NCI-H524 (cell line): ENCODE data around the gene TRIP13.

Experiments used
- DNase-seq, 2 experiments: peaks; one replicate each; lab custom pipeline; 2025; lab: John Stamatoyannopoulos, UW

TRIP13 gene

DNA sequence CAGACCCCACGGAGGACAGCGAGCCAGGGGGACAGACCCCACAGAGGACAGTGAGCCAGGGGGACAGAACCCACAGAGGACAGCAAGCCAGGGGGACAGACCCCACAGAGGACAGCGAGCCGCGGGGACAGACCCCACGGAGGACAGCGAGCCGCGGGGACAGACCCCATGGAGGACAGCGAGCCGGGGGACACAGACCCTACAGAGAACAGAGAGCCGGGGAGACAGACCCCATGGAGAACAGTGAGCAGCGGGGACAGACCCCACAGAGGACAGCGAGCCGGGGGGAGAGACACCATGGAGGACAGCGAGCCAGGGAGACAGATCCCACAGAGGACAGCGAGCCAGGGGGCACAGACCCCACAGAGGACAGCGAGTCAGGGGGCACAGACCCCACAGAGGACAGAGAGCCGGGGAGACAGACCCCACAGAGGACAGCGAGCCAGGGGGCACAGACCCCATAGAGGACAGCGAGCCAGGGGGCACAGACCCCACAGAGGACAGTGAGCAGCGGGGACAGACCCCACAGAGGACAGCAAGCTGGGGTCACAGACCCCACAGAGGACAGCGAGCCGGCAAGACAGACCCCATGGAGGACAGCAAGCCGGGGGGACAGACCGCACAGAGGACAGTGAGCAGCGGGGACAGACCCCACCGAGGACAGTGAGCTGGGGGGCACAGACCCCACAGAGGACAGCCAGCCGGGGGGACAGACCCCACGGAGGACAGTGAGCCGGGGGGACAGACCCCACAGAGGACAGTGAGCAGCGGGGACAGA lies 37.5 kb upstream of the TRIP13 start:
- DNase-seq: no peak

DNA sequence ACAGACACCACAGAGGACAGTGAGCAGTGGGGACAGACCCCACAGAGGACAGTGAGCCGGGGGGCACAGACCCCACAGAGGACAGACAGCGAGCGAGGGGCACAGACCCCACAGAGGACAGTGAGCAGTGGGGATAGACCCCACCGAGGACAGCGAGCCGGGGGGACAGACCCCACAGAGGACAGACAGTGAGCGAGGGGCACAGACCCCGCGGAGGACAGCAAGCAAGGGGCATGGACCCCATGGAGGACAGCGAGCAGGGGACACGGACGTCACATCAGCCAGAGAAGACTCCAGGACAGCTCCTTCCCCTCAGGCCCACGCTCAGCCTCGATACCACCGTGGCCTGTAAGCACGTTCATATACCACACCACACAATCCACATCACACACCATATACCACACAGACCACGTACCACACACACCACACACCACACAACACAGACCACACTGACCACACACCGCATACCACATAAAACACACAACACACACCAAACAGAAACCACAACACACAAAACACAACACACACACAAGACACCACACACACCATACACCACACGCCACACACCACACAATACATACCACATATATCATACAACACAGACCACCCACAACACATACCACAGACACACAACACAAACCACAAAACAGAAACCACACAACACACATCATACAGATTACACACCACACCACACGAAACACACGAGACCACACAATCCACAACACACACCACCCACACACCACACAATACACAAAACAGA lies 36.7 kb upstream of the TRIP13 start:
- DNase-seq: peak in 1 of 2 experiments; percentile 24

DNA sequence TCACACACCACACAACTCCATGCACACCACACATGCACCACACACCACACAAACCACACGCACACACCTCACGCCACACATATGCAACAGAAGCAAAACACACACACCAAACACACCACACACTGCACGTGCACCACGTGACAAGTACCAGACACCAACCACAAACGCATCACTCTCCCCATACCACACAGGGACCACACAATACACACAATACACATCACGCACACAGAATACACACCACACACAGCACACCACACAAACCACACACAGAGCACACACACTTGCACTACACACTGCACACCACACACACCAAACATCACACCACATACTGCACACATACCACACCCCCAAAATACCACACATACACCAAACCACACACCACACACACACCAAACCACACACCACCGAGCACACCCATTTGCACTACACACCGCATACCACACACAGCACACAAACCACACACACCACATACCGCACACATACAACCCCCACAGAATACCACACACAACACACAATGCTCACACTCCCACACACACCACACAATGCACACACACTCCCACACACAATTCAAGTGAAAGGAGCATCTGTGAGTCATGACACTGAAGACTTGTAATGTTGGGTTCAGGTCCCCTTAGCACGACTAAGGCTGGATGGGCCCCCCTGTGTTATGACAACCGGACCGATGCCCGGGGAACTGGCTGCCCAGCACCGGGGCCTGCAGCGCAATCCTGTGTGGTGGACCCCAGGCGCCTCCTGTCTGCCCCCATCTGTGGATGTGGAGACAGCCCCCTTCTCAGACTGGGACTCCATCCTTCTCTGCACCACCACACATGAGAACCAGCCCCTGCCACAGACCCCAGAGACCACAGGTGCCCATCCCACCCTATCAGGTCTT lies 35.9 kb upstream of the TRIP13 start:
- DNase-seq: no peak

DNA sequence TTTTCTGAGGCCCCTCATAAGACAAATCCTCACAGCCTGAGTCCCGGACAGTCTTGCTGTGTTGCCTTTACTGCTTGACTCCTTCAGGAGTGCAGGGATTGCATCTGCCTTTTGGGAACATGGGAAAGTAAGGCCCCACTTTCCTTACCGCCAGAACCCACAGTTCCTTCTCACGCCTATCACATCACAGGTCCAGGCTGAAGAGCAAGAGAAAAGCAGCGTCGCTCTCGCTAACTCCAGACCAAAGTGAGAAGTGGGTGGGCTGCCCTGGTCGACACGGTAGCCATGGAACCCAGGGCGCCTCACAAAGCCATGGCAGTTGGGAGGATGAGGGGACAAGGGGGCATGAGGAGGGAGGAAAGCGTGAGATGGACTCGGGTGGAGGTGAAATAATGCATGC lies 34.0 kb upstream of the TRIP13 start:
- no peak for DNase-seq

DNA sequence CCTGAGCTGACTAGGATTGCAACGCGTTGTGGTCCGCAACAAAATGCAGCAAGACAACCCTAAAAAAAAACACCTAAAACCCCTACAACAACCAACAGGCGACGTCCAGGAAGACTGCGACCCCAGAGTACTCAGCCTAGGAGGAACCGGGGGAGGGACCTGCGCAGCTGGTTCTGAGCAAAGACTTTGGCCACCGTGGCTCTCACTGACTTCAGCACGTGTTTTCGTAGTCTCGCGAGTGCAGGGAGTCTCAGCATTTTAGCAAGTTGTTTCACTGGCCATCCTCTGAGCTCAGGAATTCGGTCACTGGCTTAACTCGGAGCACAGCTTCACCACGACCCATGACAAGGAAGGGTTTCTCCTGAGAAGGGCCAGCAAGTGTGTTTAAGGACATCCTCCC lies 33.3 kb upstream of the TRIP13 start:
- no peak for DNase-seq

DNA sequence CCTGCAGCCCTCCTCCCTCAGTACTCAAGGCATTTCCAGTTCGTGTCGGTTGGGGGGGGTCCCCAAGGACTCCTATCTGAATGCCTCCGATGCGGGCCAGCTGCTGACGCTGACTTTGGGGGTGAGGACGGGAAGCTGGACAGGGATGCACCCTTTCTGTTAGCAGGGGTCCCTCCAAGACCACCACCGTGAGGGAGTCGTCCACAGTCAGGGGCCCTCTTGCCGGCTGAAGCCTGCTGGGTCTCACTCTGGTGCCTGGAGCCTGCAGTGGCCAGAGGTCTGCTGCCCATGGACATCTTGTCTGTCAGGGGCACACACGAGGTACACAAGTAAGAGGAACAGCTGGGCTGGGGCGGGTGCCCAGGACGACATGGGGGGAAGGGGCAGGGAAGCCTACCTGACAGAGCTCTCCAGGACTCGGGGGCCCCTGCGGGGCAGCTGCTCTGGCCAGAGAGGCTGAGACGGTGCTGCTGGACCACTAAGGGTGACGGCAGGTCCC lies 32.8 kb upstream of the TRIP13 start:
- no peak for DNase-seq

DNA sequence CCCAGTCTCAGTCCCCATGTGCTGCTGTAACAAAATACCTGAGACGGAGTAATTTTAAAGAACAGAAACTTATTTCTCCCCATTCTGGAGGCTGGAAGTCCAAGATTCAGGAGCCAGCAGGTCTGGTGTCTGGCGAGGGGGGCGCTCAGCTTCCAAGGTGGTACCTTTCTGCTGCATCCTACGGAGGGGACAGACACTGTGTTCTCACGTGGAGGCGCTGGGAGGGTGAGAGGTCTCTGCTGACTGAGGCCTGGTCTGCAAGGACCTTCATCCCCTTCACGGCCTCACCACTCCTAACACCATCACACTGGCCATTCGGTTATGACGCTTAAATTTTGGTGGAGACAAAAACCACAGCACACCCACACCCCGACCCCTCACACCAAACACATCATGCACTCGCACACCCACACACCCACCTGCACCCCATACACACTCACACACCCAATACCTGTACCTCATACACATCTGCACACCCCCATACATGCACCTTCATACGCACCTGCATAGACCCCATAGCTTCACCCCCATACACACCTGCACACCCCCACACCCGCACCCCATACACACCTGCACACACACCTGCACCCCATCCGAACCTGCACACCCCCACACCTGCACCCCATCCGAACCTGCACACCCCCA lies 32.1 kb upstream of the TRIP13 start:
- no peak for DNase-seq

DNA sequence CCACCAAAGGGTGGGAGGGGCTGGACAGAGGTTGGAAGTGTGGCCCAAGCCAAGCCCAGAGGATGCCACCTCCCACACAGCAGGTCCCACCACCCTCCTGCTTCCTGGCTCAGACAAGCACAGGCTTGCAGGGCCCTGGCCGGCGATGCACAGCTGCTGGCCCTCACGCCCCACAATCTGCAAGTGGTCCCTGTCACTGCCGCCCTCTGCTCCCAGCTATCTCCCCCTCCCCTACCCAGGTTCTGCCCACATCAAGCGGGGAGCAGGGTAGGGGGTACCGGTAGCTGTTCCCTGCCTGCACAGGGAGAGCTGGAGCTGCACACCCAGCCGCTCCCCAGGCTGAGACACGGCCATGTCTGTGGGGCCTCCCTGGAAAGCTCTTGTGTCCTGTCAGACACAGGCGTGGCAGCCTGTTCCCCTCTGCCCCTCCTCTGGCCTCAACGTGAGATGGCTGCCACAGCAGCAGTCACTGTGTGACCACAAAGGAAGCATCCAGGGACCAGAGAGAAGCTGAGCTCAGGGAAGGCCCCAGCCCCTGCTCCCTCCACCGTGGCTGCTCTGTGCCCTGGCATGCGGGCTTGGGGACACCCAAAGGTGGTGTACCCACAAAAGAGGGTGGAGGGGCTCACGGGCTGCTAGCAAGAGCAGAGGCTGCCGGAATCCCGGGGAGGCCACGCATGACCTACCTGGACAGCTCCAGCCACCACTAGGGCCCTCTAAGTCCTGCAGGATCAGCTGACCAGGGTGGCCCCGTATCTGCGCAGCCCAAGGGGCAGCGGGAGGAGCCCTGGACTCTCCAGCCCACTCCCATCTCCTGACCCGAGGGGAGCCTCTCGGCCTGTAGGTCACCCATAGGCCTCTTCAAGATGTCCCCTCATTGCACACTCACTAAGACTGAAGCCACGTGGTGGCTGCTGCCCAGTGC lies 31.0 kb upstream of the TRIP13 start:
- no peak for DNase-seq

DNA sequence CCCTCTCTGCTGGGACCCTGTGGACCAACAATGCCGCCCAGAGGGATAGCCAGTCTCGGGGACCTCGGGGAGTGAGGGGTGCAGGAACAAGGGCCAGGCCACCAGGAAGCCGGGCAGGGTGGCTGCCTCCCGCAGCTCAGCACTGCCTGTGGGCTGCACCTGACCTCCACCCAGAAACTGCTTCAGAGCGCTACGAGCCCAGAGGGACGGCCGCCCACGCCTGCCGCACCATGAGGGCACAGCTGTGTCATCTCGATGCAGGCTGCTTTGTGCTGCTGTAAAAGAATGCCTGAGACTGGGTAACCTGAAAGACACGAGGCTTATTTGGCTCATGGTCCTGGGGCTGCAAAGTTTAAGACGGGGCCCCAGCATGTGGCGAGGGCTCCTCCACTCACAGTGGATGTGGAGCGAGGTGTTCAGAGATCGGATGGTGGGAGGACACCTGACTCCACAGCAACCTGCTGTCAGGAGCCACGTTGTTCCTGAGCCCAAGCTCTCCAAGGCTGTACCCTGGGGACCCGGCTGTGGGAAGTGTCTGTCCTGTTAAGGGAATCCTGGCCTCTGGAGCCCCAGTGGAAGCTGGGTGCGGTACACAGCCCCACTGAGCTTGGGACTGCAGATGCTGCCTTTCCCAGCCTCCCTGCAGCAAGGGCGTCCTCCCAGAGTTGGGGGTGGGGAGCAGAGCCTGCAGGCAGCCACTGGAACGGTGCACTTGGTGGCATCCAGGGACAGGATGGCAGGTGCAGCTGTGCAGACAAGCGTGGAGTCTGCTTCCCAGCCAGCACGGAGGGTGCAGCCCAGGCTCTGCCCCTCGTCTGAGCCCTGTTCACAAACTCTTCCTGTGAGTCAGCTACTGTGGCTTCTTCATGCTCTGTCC lies 30.1 kb upstream of the TRIP13 start:
- DNase-seq: no peak

DNA sequence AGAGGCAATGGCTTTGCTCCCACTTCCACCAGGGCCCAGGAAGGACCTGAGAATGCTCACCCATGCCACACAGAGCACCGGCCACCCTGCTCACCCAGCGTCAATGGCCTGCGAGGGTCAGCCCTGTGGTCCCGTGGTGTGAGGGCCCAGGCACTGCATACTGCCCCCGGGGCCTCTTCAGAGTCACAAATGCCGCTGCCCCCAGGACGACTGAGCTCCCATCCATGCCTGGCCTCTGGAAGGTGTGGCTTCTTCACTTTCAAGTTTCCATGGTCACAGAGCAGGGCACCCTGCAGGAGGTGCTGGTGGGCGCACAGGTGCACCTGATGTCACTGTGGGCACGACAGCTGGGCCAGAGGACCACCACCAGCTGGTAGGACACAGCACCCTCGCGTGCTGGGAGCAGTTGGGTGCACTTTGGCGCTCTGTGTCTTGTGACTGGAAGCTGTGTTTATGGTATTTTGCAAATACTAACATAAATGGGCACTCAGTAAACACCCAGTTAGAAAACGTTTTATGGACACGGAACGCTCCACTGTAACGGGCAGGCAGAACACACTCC lies 29.4 kb upstream of the TRIP13 start:
- peak; percentile 35 to 76 for DNase-seq

DNA sequence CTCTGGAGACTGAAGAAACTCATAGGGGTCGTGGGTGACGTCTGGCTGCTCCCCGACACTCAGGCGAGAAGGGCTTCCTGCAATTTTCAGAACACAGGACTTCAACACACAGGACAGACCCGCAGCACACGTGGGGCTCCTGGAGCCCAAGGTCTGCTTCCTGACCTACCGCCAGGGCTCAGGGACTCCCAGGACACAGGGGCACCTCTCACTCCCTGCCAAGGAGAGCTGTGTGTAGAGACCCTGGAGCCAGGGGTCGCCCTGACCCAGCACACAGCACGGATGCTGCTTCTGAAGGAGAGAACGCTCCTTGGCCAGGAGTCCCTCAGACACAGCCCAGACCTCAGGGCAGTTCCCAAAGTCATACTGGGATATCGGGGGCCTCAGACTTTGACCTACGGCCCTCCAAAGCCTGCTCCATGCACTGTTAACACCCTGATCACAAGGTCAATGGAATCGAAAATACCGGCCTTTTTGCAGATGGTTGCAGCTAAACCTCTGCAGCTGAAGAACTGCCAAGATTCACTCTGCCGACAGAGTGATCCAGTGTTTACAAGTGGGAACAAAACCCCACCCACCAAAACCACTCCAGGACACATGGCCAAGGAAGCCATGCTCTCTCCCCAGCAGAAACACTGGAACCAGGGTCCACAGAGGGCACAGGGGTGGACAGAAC lies 28.1 kb upstream of the TRIP13 start:
- DNase-seq: no peak

DNA sequence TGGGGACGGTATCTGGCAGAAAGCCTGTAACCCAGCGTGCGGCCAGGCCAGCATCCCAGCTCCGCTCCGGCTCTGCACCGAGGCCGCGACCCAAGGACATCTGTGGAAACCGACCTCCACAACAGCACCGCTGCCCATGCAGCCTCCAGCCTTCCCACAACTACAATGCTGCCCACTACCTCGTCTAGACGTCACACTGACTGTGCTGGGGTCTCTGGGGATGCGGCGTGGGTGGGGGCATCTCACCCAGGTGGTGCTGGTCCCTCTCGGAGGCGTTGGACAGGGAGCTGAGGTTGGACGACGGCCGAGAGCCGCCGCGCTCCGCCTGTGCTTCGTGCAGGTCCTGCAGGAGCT lies 27.5 kb upstream of the TRIP13 start:
- no peak for DNase-seq

DNA sequence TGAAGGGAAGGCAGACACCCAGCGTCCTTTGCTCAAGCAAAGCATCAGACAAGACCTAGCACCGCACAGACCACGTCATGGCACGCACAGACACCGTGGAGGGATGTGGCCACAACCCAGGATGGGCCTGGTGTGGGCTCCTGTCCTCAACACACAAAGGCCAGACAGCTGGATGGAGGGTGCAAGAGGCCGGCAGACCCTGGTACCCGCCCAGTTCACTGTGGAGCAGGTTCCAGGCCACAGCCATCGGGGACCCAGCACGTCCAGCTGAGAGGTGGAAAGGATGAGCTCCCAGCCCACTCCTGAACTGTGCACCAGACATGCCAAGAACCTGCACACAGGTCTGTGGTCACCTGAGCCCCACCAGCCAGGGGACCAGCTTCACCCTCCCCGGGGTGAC lies 26.9 kb upstream of the TRIP13 start:
- no peak for DNase-seq

DNA sequence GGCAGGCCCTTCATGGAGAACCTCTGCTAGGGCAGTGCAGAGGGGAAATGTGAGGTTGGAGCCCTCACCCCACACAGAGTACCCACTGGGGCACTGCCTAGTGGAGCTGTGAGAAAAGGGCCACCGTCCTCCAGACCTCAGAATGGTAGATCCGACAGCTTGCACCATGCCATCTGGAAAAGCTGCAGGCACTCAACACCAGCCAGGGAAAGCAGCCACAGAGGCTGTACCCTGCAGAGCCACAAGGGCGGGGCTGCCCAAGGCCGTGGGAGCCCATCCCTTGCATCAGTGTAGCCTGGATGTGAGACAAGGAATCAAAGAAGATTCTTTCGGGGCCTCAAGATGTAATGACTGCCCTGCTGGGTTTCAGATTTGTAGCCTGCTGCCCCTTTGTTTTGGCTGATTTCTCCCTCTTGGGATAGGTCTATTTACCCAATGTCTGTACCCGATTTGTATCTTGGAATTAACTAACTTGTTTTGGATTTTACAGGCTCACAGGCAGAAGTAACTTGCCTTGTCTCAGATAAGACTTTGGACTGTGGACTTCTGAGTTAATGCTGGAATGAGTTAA lies 25.3 kb upstream of the TRIP13 start:
- DNase-seq: peak in 1 of 2 experiments; percentile 19

DNA sequence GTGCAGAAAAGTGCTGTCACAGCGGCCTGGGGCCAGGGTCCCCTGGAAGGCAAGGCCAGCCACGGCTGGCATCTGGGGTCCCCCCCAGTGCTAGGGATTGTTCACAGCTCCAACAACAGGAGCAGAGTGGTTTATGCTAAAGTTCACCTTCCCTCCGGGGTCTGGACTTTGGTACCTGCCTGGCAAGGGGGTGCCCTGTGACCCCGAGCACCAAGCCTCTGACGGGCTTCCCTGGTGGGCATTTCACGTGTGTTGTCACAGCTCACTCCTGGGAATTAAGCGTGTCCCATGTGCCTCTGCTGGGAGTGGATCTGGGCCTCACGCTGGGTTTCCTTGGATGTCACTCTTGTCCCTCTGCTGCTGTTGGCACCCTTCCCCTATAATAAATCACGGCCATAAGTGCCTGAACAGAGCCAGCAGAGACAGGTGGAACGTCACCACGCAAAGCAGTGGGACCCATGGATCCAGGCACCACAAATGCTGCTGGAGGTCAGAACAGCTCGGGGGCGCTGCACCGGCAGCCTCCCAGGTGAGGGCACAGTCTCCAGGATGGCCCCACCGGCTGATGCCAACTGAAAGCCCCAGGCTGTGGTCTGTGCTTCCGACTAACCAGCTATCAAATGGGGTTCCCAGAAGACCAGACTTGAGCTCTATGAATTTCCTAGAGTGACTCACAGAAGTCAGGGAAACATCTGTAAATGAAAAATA lies 24.1 kb upstream of the TRIP13 start:
- no peak for DNase-seq

DNA sequence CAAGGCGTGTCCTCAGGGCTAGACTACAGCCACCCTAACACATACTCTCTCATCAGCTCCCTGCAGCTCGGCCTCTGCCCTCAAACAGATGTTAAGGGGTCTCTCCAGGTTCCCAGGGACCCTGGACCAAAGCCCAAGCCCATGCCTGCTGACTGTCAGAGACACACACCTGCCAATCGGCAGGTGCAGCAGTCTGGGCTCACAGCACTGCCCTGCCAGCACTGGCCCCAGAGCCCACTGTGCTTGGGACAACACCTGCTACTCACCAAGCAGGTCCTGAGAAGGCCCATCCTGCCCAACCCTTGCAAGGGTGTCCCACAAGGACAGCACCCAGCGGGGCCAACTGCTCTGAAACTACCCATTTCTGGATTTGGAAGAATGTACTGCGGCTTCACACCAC lies 21.7 kb upstream of the TRIP13 start:
- DNase-seq: no peak

DNA sequence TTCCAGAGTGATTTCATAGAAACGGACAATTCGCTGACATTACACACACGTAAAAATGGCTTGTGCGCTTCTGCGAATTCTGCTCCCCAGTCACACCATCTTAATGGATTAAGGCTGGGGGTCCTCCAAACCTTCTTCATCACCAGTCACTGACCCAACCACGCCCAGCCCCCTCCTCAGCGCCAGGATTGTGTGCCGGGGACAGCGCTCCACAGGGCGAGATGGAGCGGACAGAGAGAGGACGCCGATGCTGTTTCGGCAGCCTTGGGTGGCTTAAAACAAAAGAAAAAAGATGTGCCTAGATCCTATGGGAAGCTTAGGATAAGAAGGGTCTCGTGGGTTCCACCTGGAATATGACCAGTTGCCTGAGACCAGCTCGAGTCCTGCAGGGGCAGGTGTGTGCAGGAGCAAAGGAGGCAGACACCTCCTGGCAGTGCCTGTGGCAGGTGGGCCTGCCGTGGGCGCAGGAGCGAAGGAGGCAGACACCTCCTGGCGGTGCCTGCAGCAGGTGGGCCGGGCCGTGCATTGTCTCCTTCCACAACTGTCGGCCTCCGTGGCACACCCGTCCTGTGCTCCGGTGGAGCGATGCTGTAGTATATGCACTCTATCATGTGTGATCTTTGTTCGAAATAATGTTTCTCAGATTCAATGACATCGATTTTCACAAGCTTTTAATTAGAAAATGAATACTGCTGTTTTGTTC lies 20.9 kb upstream of the TRIP13 start:
- no peak for DNase-seq
